Measurements from ENCODE around the gene HERC4.
A peak's percentile ranks its signal among the peaks of the same experiment; 100 is the strongest.
"Not testable (repeated sequence)": the region's sequence is repeated elsewhere in the genome, so short reads cannot be mapped to it uniquely, and the experiment has no call there.

Gene HERC4

DNA sequence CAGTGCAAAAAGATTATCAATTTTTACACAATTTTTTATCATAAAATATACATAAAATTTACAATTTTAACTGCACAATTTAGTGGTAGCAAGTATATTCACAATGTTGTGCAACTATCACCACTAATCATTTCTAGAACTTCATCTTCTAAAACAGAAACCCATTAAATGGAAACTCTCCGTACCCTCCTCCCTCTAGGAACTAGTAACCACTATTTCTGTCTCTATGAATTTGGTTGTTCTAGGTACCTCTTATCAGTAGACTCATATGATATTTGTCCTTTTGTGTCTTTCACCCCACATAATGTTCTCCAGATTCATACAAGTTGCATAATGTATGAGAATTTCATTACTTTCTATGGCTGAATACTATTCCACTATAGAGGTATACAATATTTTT is 73.5 kb downstream of the HERC4 start:
- Histone ChIP-seq H3K9ac (ENCODE audit: low read depth, low read length) (no peak overlapping the region), H3K27ac (ENCODE audit: low read depth, low read length) (no peak overlapping the region), H3K36me3 (ENCODE audit: control insufficient read depth, insufficient read depth, low read length) (peaks cover 18% of the 10 kb centered on the region; the same call in 1 of the 2 replicates), H3K9me3 (ENCODE audit: control insufficient read depth, insufficient read depth, low read length) (no peaks in the 10 kb centered on the region), H3K27me3 (ENCODE audit: control insufficient read depth, insufficient read depth, low read length) (no peaks in the 10 kb centered on the region), H3K4me1 (ENCODE audit: control insufficient read depth, insufficient read depth, low read length) (peaks cover 5% of the 10 kb centered on the region; the same call in 1 of the 2 replicates), H3K4me3 (ENCODE audit: low read depth, low read length) (no peak overlapping the region)

DNA sequence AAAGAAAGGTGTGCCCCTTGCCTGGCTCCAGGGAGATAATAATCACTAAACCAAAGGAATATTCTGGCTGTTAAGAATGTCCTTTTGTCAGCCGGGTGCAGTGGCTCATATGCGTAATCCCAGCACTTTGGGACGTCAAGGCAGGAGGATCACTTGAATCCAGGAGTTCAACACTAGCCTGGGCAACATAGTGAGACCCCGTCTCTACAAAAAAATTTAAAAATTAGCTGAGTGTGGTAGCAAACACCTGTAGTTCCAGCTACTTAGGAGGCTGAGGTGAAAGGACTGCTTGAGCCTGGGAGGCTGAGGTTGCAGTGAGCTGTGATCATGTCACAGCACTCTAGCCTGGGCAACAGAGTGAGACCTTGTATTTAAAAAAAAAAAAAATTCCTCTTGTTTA is 74.1 kb downstream of the HERC4 start:
- H3K4me1 ChIP-seq (ENCODE audit: control insufficient read depth, insufficient read depth, low read length): peaks cover 5% of the 10 kb centered on the region; the same call in 1 of the 2 replicates
- H3K4me3 ChIP-seq (ENCODE audit: low read depth, low read length): no peak overlapping the region
- H3K27ac ChIP-seq (ENCODE audit: low read depth, low read length): no peak overlapping the region
- H3K9ac ChIP-seq (ENCODE audit: low read depth, low read length): no peak overlapping the region
- peaks cover 22% of the 10 kb centered on the region; the same call in 1 of the 2 replicates for H3K36me3 ChIP-seq (ENCODE audit: control insufficient read depth, insufficient read depth, low read length)
- H3K27me3 ChIP-seq (ENCODE audit: control insufficient read depth, insufficient read depth, low read length): no peaks in the 10 kb centered on the region
- no peaks in the 10 kb centered on the region for H3K9me3 ChIP-seq (ENCODE audit: control insufficient read depth, insufficient read depth, low read length)

DNA sequence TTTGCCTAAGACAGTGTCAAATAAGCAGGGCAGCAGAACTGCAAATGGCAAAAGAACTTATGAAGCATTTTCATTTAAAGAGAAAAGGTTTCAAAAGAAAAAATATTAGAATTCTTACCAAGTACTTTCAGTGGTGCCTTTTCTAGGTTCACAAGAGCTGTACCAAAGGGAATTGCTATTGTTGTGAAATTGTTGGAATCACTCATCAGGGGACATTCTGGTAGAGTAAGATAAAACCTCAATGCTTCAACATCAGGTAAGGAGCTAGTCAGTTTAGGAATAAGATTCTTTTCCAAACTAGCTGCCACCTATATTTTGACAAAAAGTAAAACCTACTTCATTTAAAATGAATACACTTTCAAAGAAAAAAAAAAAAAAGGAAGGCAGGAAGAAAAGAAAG is 85.0 kb downstream of the HERC4 start:
- H3K27ac ChIP-seq (ENCODE audit: low read depth, low read length): no peak overlapping the region
- H3K9ac ChIP-seq (ENCODE audit: low read depth, low read length): no peak overlapping the region
- H3K9me3 ChIP-seq (ENCODE audit: control insufficient read depth, insufficient read depth, low read length): no peaks in the 10 kb centered on the region
- H3K27me3 ChIP-seq (ENCODE audit: control insufficient read depth, insufficient read depth, low read length): no peaks in the 10 kb centered on the region
- peaks cover 72% of the 10 kb centered on the region for H3K36me3 ChIP-seq (ENCODE audit: control insufficient read depth, insufficient read depth, low read length)
- no peaks in the 10 kb centered on the region for H3K4me1 ChIP-seq (ENCODE audit: control insufficient read depth, insufficient read depth, low read length)
- no peak overlapping the region for H3K4me3 ChIP-seq (ENCODE audit: low read depth, low read length)

DNA sequence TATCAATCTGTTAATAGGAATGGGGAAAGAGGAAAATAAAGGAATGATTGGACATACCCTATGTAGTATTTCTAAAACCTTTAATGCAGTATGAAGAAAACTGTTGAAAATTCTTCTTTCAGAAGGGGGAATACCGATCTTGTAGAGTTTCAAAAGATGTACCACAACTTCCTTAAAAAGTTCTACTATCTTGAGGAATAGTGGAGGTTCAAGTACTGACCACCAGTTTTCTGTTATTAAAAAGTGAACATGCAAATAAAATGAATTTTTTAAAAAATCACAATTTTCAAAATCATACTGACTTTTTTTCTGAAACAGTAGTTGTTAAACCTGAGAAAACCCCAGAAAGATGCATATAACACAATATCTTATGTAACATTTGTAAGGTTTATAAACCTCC is 86.5 kb downstream of the HERC4 start:
- Histone ChIP-seq H3K27me3 (ENCODE audit: control insufficient read depth, insufficient read depth, low read length) (no peaks in the 10 kb centered on the region), H3K9ac (ENCODE audit: low read depth, low read length) (no peak overlapping the region), H3K4me3 (ENCODE audit: low read depth, low read length) (no peak overlapping the region), H3K9me3 (ENCODE audit: control insufficient read depth, insufficient read depth, low read length) (no peaks in the 10 kb centered on the region), H3K36me3 (ENCODE audit: control insufficient read depth, insufficient read depth, low read length) (peaks cover 70% of the 10 kb centered on the region), H3K4me1 (ENCODE audit: control insufficient read depth, insufficient read depth, low read length) (no peaks in the 10 kb centered on the region), H3K27ac (ENCODE audit: low read depth, low read length) (no peak overlapping the region)

DNA sequence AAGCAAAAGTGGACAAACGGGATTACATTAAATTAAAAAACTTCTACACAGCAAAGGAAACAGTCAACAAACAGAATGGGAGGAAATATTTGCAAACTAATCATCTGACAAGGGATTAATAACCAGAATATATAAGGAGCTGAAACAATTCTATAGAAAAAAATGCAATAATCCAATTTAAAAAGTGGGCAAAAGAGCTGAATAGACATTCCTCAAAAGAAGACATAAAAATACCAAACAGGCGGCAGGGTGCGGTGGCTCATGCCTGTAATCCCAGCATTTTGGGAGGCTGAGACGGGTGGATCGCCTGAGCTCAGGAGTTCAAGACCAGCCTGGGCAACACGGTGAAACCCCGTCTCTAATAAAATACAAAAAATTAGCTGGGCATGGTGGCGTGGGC is 92.5 kb downstream of the HERC4 start:
- H3K9ac ChIP-seq (ENCODE audit: low read depth, low read length); H3K4me1 ChIP-seq (ENCODE audit: control insufficient read depth, insufficient read depth, low read length); H3K4me3 ChIP-seq (ENCODE audit: low read depth, low read length); H3K9me3 ChIP-seq (ENCODE audit: control insufficient read depth, insufficient read depth, low read length); H3K27me3 ChIP-seq (ENCODE audit: control insufficient read depth, insufficient read depth, low read length); H3K27ac ChIP-seq (ENCODE audit: low read depth, low read length): not testable (repeated sequence)
- peaks cover 52% of the 10 kb centered on the region for H3K36me3 ChIP-seq (ENCODE audit: control insufficient read depth, insufficient read depth, low read length)

DNA sequence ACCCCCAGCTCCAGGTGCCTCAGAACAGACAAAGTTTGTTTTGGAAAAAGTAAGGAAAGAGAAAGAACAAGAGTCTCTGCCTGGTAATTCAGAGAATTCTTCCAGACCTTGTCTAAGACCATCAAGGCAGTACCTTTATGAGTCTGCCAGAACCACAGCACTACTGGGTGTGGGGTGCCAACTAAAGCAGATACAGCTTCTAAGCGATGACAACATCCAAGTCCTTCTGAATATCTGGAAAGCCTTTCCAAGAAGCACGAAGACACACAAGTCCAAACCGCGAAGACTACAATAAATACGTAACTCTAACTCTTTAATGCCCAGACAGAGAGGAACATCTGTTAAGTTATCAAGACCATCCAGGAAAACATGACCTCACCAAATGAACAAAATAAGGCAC is 96.3 kb downstream of the HERC4 start:
- Histone ChIP-seq H3K4me3 (ENCODE audit: low read depth, low read length) (no peak overlapping the region), H3K27ac (ENCODE audit: low read depth, low read length) (no peak overlapping the region), H3K9me3 (ENCODE audit: control insufficient read depth, insufficient read depth, low read length) (no peaks in the 10 kb centered on the region), H3K27me3 (ENCODE audit: control insufficient read depth, insufficient read depth, low read length) (no peaks in the 10 kb centered on the region), H3K36me3 (ENCODE audit: control insufficient read depth, insufficient read depth, low read length) (peaks cover 32% of the 10 kb centered on the region), H3K4me1 (ENCODE audit: control insufficient read depth, insufficient read depth, low read length) (peaks cover 21% of the 10 kb centered on the region), H3K9ac (ENCODE audit: low read depth, low read length) (no peak overlapping the region)

DNA sequence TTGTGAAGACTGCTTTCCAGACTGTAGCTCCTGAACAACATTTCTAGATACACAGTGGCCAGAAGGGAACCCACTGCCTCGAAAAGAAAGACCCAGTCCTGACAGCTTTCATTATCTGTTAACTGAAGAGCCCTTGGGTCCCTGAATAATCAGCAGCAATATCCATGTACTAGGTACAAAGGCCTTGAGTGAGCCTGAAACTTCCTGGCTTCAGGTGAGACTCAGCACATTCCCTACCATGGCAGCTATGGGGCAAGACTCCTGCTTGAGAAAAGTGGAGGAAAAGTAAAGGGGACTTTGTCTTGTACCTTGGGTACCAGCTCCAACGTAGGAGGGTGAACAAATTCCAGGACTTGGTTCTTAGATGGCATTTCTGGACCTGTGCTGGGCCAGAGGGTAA is 97.8 kb downstream of the HERC4 start:
- Histone ChIP-seq H3K36me3 (ENCODE audit: control insufficient read depth, insufficient read depth, low read length) (peaks cover 37% of the 10 kb centered on the region), H3K27me3 (ENCODE audit: control insufficient read depth, insufficient read depth, low read length) (no peaks in the 10 kb centered on the region), H3K4me3 (ENCODE audit: low read depth, low read length) (no peak overlapping the region), H3K27ac (ENCODE audit: low read depth, low read length) (peak overlapping the region; percentile 80), H3K4me1 (ENCODE audit: control insufficient read depth, insufficient read depth, low read length) (peaks cover 21% of the 10 kb centered on the region), H3K9ac (ENCODE audit: low read depth, low read length) (no peak overlapping the region; the same call in 1 of the 2 replicates), H3K9me3 (ENCODE audit: control insufficient read depth, insufficient read depth, low read length) (no peaks in the 10 kb centered on the region)

DNA sequence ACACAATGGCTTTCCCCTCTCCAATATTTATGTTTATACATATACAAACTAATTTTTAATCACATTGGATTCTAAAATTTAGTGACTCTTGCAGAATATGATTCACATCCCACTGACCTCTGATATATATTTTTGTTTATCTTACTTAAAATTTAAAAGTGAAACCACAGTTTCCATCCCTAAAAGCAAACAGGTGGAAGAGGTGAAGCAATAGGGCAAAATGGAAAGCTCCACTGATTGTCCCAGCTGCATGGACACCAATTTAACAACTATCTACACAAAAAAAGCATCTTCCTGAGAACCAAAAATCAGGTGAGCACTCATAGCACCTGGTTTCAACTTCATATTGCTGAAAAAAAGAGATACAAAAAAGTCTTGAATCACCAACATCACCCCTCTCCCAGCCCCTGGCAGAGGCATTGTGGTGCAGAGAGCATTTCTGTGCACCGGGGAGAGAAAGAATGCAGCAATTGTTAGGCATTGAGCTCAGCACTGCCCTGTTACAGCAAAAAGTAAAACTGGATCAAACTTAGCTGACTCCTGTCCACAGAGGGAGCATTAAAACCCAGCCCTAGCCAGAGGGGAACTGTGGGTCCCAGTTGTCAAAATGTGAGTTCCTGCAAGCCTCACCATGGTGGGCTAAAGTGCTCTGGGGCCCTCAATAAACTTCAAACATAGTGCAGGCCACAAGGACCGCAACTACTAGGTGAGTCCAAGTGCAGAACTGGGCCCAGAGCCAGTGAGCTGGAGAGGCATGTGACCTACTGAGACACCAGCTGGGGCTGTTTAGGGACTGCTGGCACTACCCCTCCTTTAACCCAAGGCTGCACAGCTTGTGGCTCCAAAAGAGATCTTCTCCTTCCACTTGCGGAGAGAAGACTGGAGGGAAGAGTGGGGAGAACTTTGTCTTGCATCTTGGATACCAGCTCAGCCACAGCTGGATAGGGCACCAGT is 98.5 kb downstream of the HERC4 start:
- H3K4me1 ChIP-seq (ENCODE audit: control insufficient read depth, insufficient read depth, low read length): peaks cover 21% of the 10 kb centered on the region
- H3K27me3 ChIP-seq (ENCODE audit: control insufficient read depth, insufficient read depth, low read length): no peaks in the 10 kb centered on the region
- H3K4me3 ChIP-seq (ENCODE audit: low read depth, low read length): peak overlapping the region; percentile 13; the same call in 1 of the 2 replicates
- peaks cover 41% of the 10 kb centered on the region for H3K36me3 ChIP-seq (ENCODE audit: control insufficient read depth, insufficient read depth, low read length)
- no peak overlapping the region; the same call in 1 of the 2 replicates for H3K9ac ChIP-seq (ENCODE audit: low read depth, low read length)
- H3K27ac ChIP-seq (ENCODE audit: low read depth, low read length): peak overlapping the region; percentile 80
- peaks cover 4% of the 10 kb centered on the region for H3K9me3 ChIP-seq (ENCODE audit: control insufficient read depth, insufficient read depth, low read length)

DNA sequence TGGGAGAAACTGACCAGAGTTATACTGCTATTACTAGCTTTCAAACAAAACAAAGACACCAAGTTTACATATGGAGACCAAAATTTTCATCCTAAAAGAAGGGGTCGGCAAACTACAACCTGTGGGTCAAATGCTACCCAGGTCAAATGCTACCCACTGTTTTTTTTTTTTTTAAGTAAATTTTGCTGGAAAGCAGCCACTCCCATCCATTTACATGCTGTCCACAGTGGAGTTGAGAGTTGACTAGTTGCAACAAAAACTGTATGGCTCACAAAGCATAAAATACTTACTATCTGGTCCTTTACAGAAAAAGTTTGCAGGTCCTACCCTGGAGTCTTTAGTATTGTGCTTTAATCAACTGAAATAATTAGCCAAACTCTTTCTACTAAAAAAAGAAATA is 99.2 kb downstream of the HERC4 start:
- Histone ChIP-seq H3K36me3 (ENCODE audit: control insufficient read depth, insufficient read depth, low read length) (peaks cover 47% of the 10 kb centered on the region), H3K9ac (ENCODE audit: low read depth, low read length) (no peak overlapping the region), H3K27me3 (ENCODE audit: control insufficient read depth, insufficient read depth, low read length) (no peaks in the 10 kb centered on the region), H3K4me1 (ENCODE audit: control insufficient read depth, insufficient read depth, low read length) (peaks cover 21% of the 10 kb centered on the region), H3K27ac (ENCODE audit: low read depth, low read length) (peak overlapping the region; percentile 38), H3K4me3 (ENCODE audit: low read depth, low read length) (peak overlapping the region; percentile 19; the same call in 1 of the 2 replicates), H3K9me3 (ENCODE audit: control insufficient read depth, insufficient read depth, low read length) (peaks cover 7% of the 10 kb centered on the region)

DNA sequence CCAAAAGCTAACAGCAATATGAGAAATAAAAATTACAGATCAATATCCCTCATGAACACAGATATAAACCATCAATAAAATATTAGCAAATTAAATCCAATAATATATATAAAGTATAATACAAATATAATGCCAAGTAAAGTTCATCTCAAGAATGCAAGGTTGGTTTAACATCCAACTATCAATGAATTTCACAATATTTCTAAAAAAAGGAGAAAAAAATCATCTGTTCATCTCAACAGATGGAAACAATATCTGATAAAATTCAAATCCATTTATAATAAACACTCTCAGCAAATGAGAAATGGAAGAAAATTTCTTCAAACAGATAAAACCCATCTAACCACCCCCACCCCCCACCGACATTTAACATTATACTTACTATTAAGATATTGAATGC is 103.8 kb downstream of the HERC4 start:
- Histone ChIP-seq H3K4me1 (ENCODE audit: control insufficient read depth, insufficient read depth, low read length) (peaks cover 12% of the 10 kb centered on the region), H3K4me3 (ENCODE audit: low read depth, low read length) (no peak overlapping the region), H3K9ac (ENCODE audit: low read depth, low read length) (no peak overlapping the region), H3K9me3 (ENCODE audit: control insufficient read depth, insufficient read depth, low read length) (peaks cover 7% of the 10 kb centered on the region), H3K27me3 (ENCODE audit: control insufficient read depth, insufficient read depth, low read length) (no peaks in the 10 kb centered on the region), H3K27ac (ENCODE audit: low read depth, low read length) (no peak overlapping the region), H3K36me3 (ENCODE audit: control insufficient read depth, insufficient read depth, low read length) (peaks cover 28% of the 10 kb centered on the region)

DNA sequence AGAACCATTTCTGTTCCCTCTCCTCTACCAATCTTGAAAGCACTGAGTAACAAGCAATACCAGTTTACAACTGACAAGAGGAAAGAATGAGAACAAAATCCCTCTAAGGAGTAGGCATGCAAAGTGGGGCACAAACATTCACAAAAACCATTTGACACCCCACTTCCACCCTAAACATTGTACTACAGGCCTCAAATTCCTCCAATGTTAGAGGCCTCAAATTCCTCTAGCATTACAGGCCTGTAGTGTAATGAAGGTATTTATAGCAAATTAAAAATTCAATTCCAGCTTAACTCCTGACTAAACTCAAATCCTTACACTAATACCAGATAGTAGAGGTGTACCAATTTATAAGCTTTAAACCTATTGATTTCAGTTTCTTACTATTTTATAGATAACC is 105.2 kb downstream of the HERC4 start:
- no peaks in the 10 kb centered on the region for H3K27me3 ChIP-seq (ENCODE audit: control insufficient read depth, insufficient read depth, low read length)
- H3K9ac ChIP-seq (ENCODE audit: low read depth, low read length): no peak overlapping the region
- no peak overlapping the region for H3K27ac ChIP-seq (ENCODE audit: low read depth, low read length)
- H3K4me1 ChIP-seq (ENCODE audit: control insufficient read depth, insufficient read depth, low read length): peaks cover 3% of the 10 kb centered on the region; the same call in 1 of the 2 replicates
- peaks cover 7% of the 10 kb centered on the region for H3K9me3 ChIP-seq (ENCODE audit: control insufficient read depth, insufficient read depth, low read length)
- peaks cover 38% of the 10 kb centered on the region for H3K36me3 ChIP-seq (ENCODE audit: control insufficient read depth, insufficient read depth, low read length)
- no peak overlapping the region for H3K4me3 ChIP-seq (ENCODE audit: low read depth, low read length)

Data from HUES48 (cell line).